PC-3 (cell line): ENCODE data around the gene SAP130. TPM values are rescaled to one million over a fixed set of nuclear protein-coding genes. Genes with fewer than 3 reads are reported as not detected.

Experiments used
- ATAC-seq: fragments of 200-7000 bp; cut with Tn5 transposase; 2 replicates; pipeline ENCODE4 v1.9.1; 2020; ENCODE audit warnings: mild to moderate bottlenecking, moderate library complexity
- BruUV-seq: library from RNA; stranded (reverse); fragments of 400-500 nt; replicated peaks from 2 replicates; lab custom pipeline; 2021; lab: Mats Ljungman, UMichigan
- CTCF ChIA-PET: fragments of 300-600 bp; sonication (Branson Sonifier 250); formaldehyde crosslinking; loops from one replicate; lab custom pipeline; 2022; ENCODE audit warnings: antibody characterized with exemption; lab: Charles Lee
- POLR2A ChIA-PET: fragments of 300-600 bp; sonication (Branson Sonifier 250); formaldehyde crosslinking; loops from one replicate; lab custom pipeline; 2022; ENCODE audit warnings: antibody characterized with exemption; ENCODE audit not compliant: unreplicated experiment; lab: Charles Lee
- DNase-seq: peaks from one replicate; pipeline ENCODE4 v3.0.0-alpha.2; 2015
- H2AFZ ChIP-seq: fragments of 300-600 bp; sonication (generic); 2 replicates; pipeline ENCODE4 v1.6.0; 2016; ENCODE audit warnings: antibody characterized with exemption, low read length
- H3F3A ChIP-seq: fragments of 300-600 bp; sonication (generic); one replicate; pipeline ENCODE4 v1.6.0; 2017; ENCODE audit warnings: antibody characterized with exemption, low read length, control low read depth, mild to moderate bottlenecking; ENCODE audit not compliant: unreplicated experiment
- H3K27ac ChIP-seq: fragments of 300-600 bp; sonication (generic); 2 replicates; pipeline ENCODE4 v1.5.1; 2016; ENCODE audit warnings: mild to moderate bottlenecking, low read length
- H3K27me3 ChIP-seq: fragments of 300-600 bp; sonication (generic); 2 replicates; pipeline ENCODE4 v1.6.1; 2016; ENCODE audit warnings: low read length, mixed read lengths
- H3K36me3 ChIP-seq: fragments of 300-600 bp; sonication (generic); 2 replicates; pipeline ENCODE4 v1.6.1; 2016; ENCODE audit warnings: low read depth, mixed run types, low read length, mixed read lengths
- H3K4me1 ChIP-seq: fragments of 300-600 bp; sonication (generic); 2 replicates; pipeline ENCODE4 v1.5.1; 2016; ENCODE audit warnings: low read length; ENCODE audit not compliant: insufficient read depth
- H3K4me2 ChIP-seq: fragments of 300-600 bp; sonication (generic); 2 replicates; pipeline ENCODE4 v1.6.0; 2016; ENCODE audit warnings: low read length
- H3K4me3 ChIP-seq: fragments of 300-600 bp; sonication (generic); 2 replicates; pipeline ENCODE4 v1.5.1; 2016; ENCODE audit warnings: mild to moderate bottlenecking, low read length, mixed read lengths
- H3K79me2 ChIP-seq: fragments of 300-600 bp; sonication (generic); 2 replicates; pipeline ENCODE4 v1.6.1; 2017; ENCODE audit warnings: low read length, mixed read lengths
- H3K9ac ChIP-seq: fragments of 300-600 bp; sonication (generic); 2 replicates; pipeline ENCODE4 v1.6.0; 2016; ENCODE audit warnings: mild to moderate bottlenecking, low read length
- H3K9me2 ChIP-seq: fragments of 300-600 bp; sonication (generic); replicated peaks from 2 replicates; pipeline ENCODE4 v1.6.1; 2016; ENCODE audit warnings: mixed run types, low read length, mixed read lengths
- H3K9me3 ChIP-seq: fragments of 300-600 bp; sonication (generic); 2 replicates; pipeline ENCODE4 v1.6.1; 2016; ENCODE audit warnings: low read length, mixed read lengths
- H4K20me1 ChIP-seq: fragments of 300-600 bp; sonication (generic); 2 replicates; pipeline ENCODE4 v1.6.1; 2016; ENCODE audit warnings: low read length, mixed read lengths
- CTCF ChIP-seq: fragments of 300-600 bp; sonication (generic); conservative IDR thresholded peaks from 2 replicates; pipeline ENCODE4 v1.5.1; 2017; ENCODE audit warnings: antibody characterized with exemption, low read depth, mild to moderate bottlenecking, low read length
- EZH2 ChIP-seq: fragments of 300-600 bp; sonication (generic); IDR thresholded peaks from one replicate; pipeline ENCODE4 v1.6.1; 2017; ENCODE audit warnings: antibody characterized with exemption, mild to moderate bottlenecking, low read length; ENCODE audit not compliant: unreplicated experiment
- EZH2phosphoT487 ChIP-seq: fragments of 300-600 bp; sonication (generic); IDR thresholded peaks from 2 replicates; pipeline ENCODE4 v1.6.1; 2018; ENCODE audit warnings: mild to moderate bottlenecking, antibody characterized with exemption, low read length, borderline replicate concordance
- intact Hi-C: fragments of 100-400 bp; cut with micrococcal nuclease; formaldehyde crosslinking; loops from 2 replicates; pipeline ENCODE4 v1.9.0; 2023
- total RNA-seq: library from RNA; depleted of rRNA; stranded (reverse); fragments of >200 nt; gene quantifications from 2 replicates; pipeline ENCODE4 v1.2.3, GENCODE V29; 2014

SAP130 gene
- total RNA-seq, 1 experiment from 2014 or later, result 11.1 TPM

DNA sequence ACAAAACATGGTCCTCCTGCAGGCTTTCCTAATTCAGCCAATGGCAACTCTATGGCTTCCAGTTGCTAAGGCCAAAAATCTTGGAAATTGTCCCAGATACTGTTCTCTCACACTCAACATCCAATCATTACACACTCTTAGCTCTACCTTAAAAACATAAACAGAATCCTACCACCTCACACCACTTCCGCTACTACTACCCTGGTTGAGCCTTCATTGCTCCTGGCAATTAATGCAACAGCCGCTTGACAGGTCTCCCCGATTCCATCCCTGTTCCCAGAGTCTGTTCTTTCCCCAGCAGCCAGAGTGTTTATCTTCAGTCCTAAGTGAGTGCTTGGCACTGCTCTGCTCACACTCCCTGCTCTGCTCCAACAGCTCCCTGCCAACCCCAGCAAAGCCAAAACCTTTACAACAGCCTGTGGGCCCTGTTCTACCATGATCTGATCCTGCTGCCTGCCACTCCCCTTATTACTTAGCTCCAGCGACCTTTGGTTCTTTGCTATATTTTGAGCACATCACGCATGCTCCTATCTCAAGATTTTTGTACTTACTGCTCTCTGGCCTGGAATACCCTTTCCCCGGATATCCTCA lies 74.6 kb downstream of the SAP130 start:
- TF ChIP-seq EZH2phosphoT487 (no peak), CTCF (no peak), EZH2 (no peak)
- Histone ChIP-seq H3K4me3 (no peak overlapping the region), H3F3A (no peaks in the 10 kb centered on the region), H3K9me2 (no peaks in the 10 kb centered on the region), H3K27ac (no peak overlapping the region), H3K9ac (no peak overlapping the region), H4K20me1 (no peaks in the 10 kb centered on the region), H2AFZ (no peak overlapping the region), H3K36me3 (peaks cover 46% of the 10 kb centered on the region), H3K9me3 (no peaks in the 10 kb centered on the region), H3K79me2 (no peaks in the 10 kb centered on the region), H3K27me3 (no peaks in the 10 kb centered on the region), H3K4me2 (no peak overlapping the region), H3K4me1 (peaks cover 19% of the 10 kb centered on the region)
- ChIA-PET CTCF (no interaction called here), POLR2A (no interaction called here)
- DNase-seq (no peak), ATAC-seq (no peak)
- intact Hi-C loops, result no loop called here
- no TSS peak for BruUV-seq

- Histone ChIP-seq H3K9me3 (no peaks in the 10 kb centered on the region), H3K9me2 (no peaks in the 10 kb centered on the region), H2AFZ (no peak overlapping the region), H3K4me3 (no peak overlapping the region), H3K4me2 (peak overlapping the region; percentile 3; the same call in 1 of the 2 replicates), H4K20me1 (no peaks in the 10 kb centered on the region), H3K27ac (peak overlapping the region; percentile 13; the same call in 1 of the 2 replicates), H3K79me2 (no peaks in the 10 kb centered on the region), H3K4me1 (peaks cover 15% of the 10 kb centered on the region), H3F3A (no peaks in the 10 kb centered on the region), H3K36me3 (peaks cover 53% of the 10 kb centered on the region), H3K27me3 (no peaks in the 10 kb centered on the region), H3K9ac (no peak overlapping the region)
- BruUV-seq, result no TSS peak
- ChIA-PET CTCF (interaction anchor here (0.8 kb wide), 1 partner anchor 61 kb away, joined by 3 read pairs; no protein-coding TSS in a partner anchor), POLR2A (no interaction called here)
- TF ChIP-seq EZH2phosphoT487 (no peak), EZH2 (no peak), CTCF (no peak)
- DNase-seq (peak; percentile 74), ATAC-seq (peak; percentile 94)
- intact Hi-C loops, result no loop called here
These were observed 76.8 kb downstream of the SAP130 start for GRCh38 chr2:127951026-127951425.

GRCh38 chr2:127950264-127950663 lies 77.6 kb downstream of the SAP130 start:
- H3K27me3 ChIP-seq, result no peaks in the 10 kb centered on the region
- DNase-seq, result no peak
- H4K20me1 ChIP-seq, result no peaks in the 10 kb centered on the region
- H3K4me1 ChIP-seq, result peaks cover 15% of the 10 kb centered on the region
- POLR2A ChIA-PET, result no interaction called here
- no peak overlapping the region for H3K4me2 ChIP-seq
- H3K79me2 ChIP-seq, result no peaks in the 10 kb centered on the region
- ATAC-seq, result no peak
- H3K27ac ChIP-seq, result no peak overlapping the region
- no peak overlapping the region for H2AFZ ChIP-seq
- H3K9me3 ChIP-seq, result no peaks in the 10 kb centered on the region
- CTCF ChIA-PET, result interaction anchor here (0.8 kb wide), 1 partner anchor 60 kb away, joined by 3 read pairs; no protein-coding TSS in a partner anchor
- BruUV-seq, result no TSS peak
- TF ChIP-seq EZH2 (no peak), EZH2phosphoT487 (no peak), CTCF (no peak)
- H3K9me2 ChIP-seq, result no peaks in the 10 kb centered on the region
- no peak overlapping the region for H3K4me3 ChIP-seq
- intact Hi-C loops, result no loop called here
- no peak overlapping the region for H3K9ac ChIP-seq
- H3F3A ChIP-seq, result no peaks in the 10 kb centered on the region
- H3K36me3 ChIP-seq, result peaks cover 56% of the 10 kb centered on the region
